SU-DHL-6 (cell line): Measurements from ENCODE around the gene VTI1A.

Experiments
- H2AFZ ChIP-seq: fragments of 200-600 bp; sonication (generic); 2 replicates; pipeline ENCODE4 v1.6.1; 2014; ENCODE audit warnings: low read depth, mild to moderate bottlenecking, moderate library complexity, mixed read lengths, antibody characterized with exemption, low read length; ENCODE audit not compliant: severe bottlenecking
- H3F3A ChIP-seq: fragments of 200-600 bp; shearing (Covaris generic); 2 replicates; pipeline ENCODE4 v1.6.0; 2016; ENCODE audit warnings: antibody characterized with exemption, mild to moderate bottlenecking; ENCODE audit not compliant: insufficient read depth
- H3K27ac ChIP-seq: fragments of 200-600 bp; sonication (generic); 2 replicates; pipeline ENCODE4 v1.5.1; 2016; ENCODE audit warnings: low read depth, mild to moderate bottlenecking, low read length, moderate library complexity, mixed read lengths
- H3K27me3 ChIP-seq: fragments of 200-600 bp; sonication (generic), shearing (Covaris generic); 2 replicates; pipeline ENCODE4 v1.6.0; 2014; ENCODE audit warnings: mild to moderate bottlenecking, low read length
- H3K36me3 ChIP-seq: fragments of 200-600 bp; sonication (generic); 2 replicates; pipeline ENCODE4 v1.6.1; 2014; ENCODE audit warnings: mild to moderate bottlenecking, low read length, mixed read lengths
- H3K4me2 ChIP-seq: fragments of 300-600, 200-600 bp; shearing (Covaris generic), sonication (generic); 2 replicates; pipeline ENCODE4 v1.6.0; 2014; ENCODE audit warnings: low read length, low read depth, mild to moderate bottlenecking; ENCODE audit not compliant: poor library complexity, severe bottlenecking
- H3K4me3 ChIP-seq: fragments of 200-600 bp; sonication (generic); 2 replicates; pipeline ENCODE4 v1.5.1; 2014; ENCODE audit warnings: antibody characterized with exemption, low read length, mild to moderate bottlenecking, mixed read lengths; ENCODE audit not compliant: insufficient read depth, poor library complexity, severe bottlenecking
- H3K79me2 ChIP-seq: fragments of 200-600 bp; sonication (generic); 2 replicates; pipeline ENCODE4 v1.6.1; 2014; ENCODE audit warnings: mild to moderate bottlenecking, low read length, moderate library complexity; ENCODE audit not compliant: insufficient read depth
- H3K9ac ChIP-seq: fragments of 200-600 bp; sonication (generic); 2 replicates; pipeline ENCODE4 v1.7.0; 2014; ENCODE audit warnings: mild to moderate bottlenecking, low read length
- H3K9me2 ChIP-seq: fragments of 200-600 bp; sonication (generic); replicated peaks from 2 replicates; pipeline ENCODE4 v1.6.1; 2014; ENCODE audit warnings: low read length; ENCODE audit not compliant: insufficient read depth
- H3K9me3 ChIP-seq: fragments of 200-600 bp; sonication (generic); 2 replicates; pipeline ENCODE4 v1.6.1; 2014; ENCODE audit warnings: low read length, mixed read lengths; ENCODE audit not compliant: insufficient read depth
- H4K20me1 ChIP-seq: fragments of 200-600 bp; sonication (generic); 2 replicates; pipeline ENCODE4 v1.6.1; 2014; ENCODE audit warnings: low read depth, mild to moderate bottlenecking, antibody characterized with exemption, low read length, moderate library complexity, mixed read lengths
- CTCF ChIP-seq: fragments of 200-600 bp; sonication (generic); IDR thresholded peaks from one replicate; pipeline ENCODE4 v1.5.1; 2017; ENCODE audit warnings: antibody characterized with exemption, mild to moderate bottlenecking, low read length, moderate library complexity; ENCODE audit not compliant: insufficient read depth, poor library complexity, severe bottlenecking
- EZH2phosphoT487 ChIP-seq: fragments of 200-600 bp; sonication (generic), shearing (Covaris generic); conservative IDR thresholded peaks from 2 replicates; pipeline ENCODE4 v1.6.1; 2018; ENCODE audit warnings: mild to moderate bottlenecking, antibody characterized with exemption, low read length, moderate library complexity, mixed read lengths

The VTI1A gene

GRCh38 chr10:112512294-112512693 lies 65.3 kb downstream of the VTI1A start:
- no peak overlapping the region for H3K27ac ChIP-seq

GRCh38 chr10:112515126-112515525 lies 68.1 kb downstream of the VTI1A start:
- Histone ChIP-seq H3K36me3 (0 out of 2 replicates have a peak, but pooled peaks cover 3% of the 10 kb centered on the region), H3K9me3 (no peaks in the 10 kb centered on the region), H3K9ac (no peak overlapping the region), H3K79me2 (peaks cover 4% of the 10 kb centered on the region; the same call in 1 of the 2 replicates), H4K20me1 (no peaks in the 10 kb centered on the region), H2AFZ (no peak overlapping the region), H3K9me2 (no peaks in the 10 kb centered on the region), H3K4me3 (no peak overlapping the region), H3K4me2 (no peak overlapping the region), H3K27ac (no peak overlapping the region), H3F3A (no peaks in the 10 kb centered on the region), H3K27me3 (no peaks in the 10 kb centered on the region)
- no peak for TF ChIP-seq EZH2phosphoT487
- no peak for TF ChIP-seq CTCF

More at GRCh38 chr10:112512294-112512693, 65.3 kb downstream of the VTI1A start:
- no peaks in the 10 kb centered on the region for H3F3A ChIP-seq
- no peaks in the 10 kb centered on the region for H4K20me1 ChIP-seq
- H3K4me2 ChIP-seq = no peak overlapping the region
- H3K9me2 ChIP-seq = no peaks in the 10 kb centered on the region
- no peaks in the 10 kb centered on the region for H3K27me3 ChIP-seq
- 0 out of 2 replicates have a peak, but pooled peaks cover 3% of the 10 kb centered on the region for H3K36me3 ChIP-seq
- no peak overlapping the region for H2AFZ ChIP-seq
- H3K9ac ChIP-seq = no peak overlapping the region
- no peak for TF ChIP-seq CTCF
- TF ChIP-seq EZH2phosphoT487 = no peak
- H3K4me3 ChIP-seq = no peak overlapping the region
- no peaks in the 10 kb centered on the region for H3K9me3 ChIP-seq
- H3K79me2 ChIP-seq = peaks cover 4% of the 10 kb centered on the region; the same call in 1 of the 2 replicates

- Histone ChIP-seq H3K4me3 (no peak overlapping the region), H3K9me2 (no peaks in the 10 kb centered on the region), H3K9me3 (no peaks in the 10 kb centered on the region), H3K27ac (no peak overlapping the region), H3K9ac (no peak overlapping the region), H3K4me2 (no peak overlapping the region), H3K36me3 (0 out of 2 replicates have a peak, but pooled peaks cover 3% of the 10 kb centered on the region), H4K20me1 (no peaks in the 10 kb centered on the region), H3K79me2 (peaks cover 4% of the 10 kb centered on the region; the same call in 1 of the 2 replicates), H2AFZ (no peak overlapping the region), H3F3A (no peaks in the 10 kb centered on the region), H3K27me3 (no peaks in the 10 kb centered on the region)
- TF ChIP-seq EZH2phosphoT487 = no peak
- no peak for TF ChIP-seq CTCF
Measured at GRCh38 chr10:112515852-112516251, 68.8 kb downstream of the VTI1A start.
